Amygdala (tissue), 56 donors: ENCODE data around the gene PSMD2.
"Not testable (repeated sequence)": the region's sequence is repeated elsewhere in the genome, so short reads cannot be mapped to it uniquely, and the experiment has no call there.

Source experiments
- DNase-seq, 56 donors: peaks; one replicate each; lab custom pipeline; 2025; lab: John Stamatoyannopoulos, UW

Gene PSMD2

DNA sequence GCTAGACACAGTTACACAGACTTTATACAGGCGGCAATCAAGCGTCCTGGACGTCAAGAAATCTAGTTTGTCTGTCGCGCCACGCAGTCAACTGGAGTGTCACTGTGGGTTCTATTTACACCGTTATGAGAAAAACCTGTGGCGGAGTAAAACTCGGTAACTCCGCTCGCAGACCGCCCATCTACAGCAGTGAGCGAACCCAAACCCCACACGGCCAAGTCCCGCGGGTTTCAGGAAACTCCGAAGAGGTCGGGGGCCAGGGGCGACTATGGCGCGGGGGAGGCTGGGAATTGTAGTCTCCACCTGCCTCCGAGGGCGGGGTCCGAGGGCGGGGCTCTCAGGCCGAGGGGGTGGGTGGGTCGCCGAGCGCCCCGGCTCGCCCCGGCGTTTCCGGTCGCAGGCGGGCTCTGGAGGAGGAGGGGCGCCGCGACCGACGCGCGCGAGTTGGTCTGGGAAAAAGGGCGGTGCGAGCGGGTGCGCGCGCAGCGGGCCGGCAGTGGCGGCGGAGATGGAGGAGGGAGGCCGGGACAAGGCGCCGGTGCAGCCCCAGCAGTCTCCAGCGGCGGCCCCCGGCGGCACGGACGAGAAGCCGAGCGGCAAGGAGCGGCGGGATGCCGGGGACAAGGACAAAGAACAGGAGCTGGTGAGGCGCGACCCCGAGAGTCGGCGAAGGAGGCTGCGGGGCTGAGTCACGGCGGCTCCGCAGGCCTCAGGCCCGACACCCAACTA lies at the start of gene PSMD2:
Gene PSMD2, plus strand, starts transcription at position 483 of the 729 bp plus-strand sequence. Its CDS starts 26 bp downstream, at position 509.
- DNase-seq = peak; percentile 86 to 98 (median 95)

DNA sequence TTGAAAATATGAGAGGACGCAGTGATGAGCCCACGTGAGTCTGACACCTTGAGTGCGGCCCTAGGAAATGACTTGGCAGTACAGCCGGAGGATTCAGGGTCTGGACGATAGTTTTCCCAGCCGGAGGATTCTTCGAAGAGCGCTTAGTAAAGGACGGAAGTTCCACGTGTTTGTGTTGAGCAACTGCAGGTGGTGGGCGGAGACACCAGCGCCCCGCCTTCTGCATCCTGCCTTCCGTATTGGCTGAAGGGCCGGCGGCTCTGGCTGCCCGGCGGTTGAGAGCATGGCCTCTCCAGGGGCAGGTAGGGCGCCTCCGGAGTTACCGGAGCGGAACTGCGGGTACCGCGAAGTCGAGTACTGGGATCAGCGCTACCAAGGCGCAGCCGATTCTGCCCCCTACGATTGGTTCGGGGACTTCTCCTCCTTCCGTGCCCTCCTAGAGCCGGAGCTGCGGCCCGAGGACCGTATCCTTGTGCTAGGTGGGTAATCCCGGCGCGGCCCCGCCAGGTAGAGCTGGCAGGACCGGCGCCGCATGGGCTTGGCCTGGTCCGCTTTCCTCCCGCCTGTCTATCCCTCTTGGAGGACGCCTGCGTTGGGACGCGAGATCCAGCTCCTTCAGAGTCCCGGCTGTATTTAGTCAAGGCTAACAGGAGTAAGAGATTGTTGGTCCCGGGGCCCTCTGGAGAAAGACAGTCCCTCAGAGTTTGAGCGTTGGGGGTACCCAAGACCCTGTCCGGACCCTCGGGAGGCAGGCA lies 49.5 kb upstream of the PSMD2 start, which contains the start of gene EEF1AKMT4:
Gene EEF1AKMT4, plus strand, starts transcription at position 261 of the 755 bp plus-strand sequence. Its CDS starts 23 bp downstream, at position 284.
- DNase-seq = peak; percentile 28 to 95 (median 86)

DNA sequence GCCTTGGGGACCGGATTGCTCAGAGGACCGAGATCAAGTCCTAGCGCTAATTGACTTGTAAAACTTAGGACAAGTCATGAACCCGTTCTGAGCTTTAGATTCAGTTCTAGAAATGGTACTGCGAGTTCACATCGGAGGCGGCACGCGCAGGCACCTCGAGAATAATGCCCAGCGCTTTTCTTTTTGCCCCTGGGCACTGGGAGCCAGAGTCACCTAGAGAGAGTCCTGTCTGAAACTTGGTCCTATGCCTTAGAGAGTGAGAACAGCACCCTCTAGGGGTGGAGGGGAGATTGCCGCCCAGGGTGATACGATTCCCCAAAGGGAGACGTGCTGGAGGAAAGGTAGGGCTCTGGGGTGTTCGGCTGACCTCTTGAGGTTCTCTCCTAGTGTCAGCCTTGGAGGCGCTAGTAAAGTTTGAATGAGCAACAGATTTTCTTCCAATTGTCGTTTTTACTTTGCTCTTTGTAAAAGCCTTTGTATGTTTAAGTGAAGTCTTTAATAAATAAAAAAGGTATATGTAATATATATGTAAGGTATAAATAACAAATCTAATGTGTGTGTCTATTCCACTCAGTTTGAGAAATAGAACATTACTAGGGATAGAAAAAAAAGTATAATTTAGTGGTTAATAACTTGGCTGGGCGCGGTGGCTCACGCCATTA lies 48.7 kb upstream of the PSMD2 start:
- peak in 49 of 56 donors; percentile 12 to 88 (median 51) for DNase-seq

DNA sequence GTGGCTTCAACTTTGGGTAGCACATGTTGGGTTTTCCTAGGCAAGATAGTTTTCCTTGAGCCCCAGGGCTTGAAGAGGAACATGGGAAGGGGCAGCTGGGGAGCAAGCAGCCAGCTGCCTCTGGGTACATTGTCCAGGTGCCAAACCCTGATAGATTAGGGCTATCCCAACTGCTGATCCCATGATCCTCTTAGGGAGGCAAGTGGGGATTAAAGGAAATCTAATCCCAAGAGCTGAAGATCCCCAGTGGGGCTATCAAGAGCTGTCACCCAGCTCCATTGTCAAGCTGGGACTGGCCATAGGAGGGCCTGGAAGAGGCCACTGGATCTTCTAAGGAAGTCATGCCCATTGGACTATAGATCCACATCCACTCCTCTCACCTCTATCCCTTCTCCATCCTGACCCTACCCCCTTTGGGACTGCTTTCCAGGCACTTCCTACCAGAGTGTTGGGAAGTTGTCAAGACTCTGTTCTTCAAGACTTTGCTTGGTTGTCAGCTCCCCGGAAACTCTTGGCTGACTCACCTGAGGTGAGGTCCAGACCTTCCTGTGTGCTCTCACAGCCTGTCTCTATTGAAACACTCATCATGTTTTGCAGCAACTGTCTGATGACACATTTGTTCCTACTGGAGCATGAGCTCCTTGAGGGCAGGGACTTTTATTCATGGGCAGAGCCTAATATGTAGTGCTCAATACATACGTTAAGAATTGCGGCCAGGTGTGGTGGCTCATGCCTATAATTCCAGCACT lies 43.6 kb upstream of the PSMD2 start:
- DNase-seq = no peak

DNA sequence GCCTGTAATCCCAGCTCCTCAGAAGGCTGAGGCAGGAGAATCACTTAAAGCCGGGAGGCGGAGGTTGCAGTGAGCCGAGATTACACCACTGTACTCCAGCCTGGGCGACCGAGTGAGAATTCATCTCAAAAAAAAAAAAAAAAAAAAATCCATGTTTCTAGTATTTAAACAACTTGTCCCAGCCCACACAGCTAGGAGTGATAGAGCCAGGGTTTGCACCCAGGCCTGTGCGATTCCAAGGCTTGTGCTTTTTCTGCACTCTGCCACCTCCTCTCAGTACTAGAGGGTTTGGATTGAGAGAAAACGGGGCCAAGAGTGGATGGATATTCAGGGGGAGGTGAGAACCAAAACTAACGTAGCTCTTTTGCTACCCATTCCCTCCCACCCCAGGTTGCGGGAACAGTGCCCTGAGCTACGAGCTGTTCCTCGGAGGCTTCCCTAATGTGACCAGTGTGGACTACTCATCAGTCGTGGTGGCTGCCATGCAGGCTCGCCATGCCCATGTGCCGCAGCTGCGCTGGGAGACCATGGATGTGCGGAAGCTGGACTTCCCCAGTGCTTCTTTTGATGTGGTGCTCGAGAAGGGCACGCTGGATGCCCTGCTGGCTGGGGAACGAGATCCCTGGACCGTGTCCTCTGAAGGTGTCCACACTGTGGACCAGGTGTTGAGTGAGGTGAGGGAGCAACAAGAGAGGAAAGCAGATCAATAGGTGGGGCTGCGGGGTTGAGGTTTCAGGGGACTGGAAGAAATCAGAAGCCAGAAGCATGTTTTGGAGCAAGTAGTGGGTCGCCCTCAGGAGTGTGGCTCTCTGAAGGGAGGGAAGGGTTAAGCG lies 41.7 kb upstream of the PSMD2 start:
- no peak for DNase-seq

DNA sequence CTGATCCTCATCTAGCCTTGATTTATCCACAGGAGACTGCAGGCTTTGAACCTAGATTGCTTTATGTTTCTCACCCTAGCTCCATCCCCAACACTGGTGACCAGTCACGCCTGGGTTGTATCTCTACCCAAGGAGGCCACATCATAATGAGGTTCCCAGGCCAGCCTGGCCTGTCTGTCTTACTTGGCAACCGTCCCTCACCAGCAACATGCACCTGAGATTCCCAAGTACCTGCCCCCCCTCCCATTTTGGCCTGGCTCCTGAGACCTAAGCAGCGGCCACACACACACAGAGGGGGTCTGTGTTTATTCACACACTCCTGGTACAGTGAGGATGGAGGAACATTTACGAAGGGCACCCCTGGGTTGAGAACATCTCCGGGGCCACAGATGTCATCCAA lies 40.1 kb upstream of the PSMD2 start:
- DNase-seq = no peak

DNA sequence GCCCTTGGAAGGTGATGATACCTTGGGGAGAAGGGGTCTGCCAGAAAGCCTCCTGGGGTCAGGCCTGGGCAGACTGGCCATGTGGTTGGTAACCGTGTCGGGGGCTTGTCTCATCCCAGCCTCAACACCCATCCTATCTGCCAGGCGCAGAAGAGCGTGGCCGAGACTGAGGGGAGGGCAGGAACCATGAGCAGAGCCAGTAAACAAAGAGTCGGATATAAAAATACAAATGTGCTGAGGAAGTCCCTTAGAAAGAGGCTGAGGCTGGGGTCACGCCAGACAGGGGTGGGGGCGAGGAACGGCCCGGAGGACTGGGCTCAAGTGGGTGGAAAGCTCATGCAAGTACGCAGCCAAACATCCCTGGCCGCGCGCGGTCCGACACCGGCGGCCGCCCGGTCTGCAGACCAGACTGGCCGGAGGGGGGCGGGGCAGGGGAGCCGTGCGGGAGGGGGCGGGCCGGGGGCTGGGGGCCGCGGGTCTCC lies 39.6 kb upstream of the PSMD2 start:
- peak in 1 of 56 donors; percentile 21 for DNase-seq

DNA sequence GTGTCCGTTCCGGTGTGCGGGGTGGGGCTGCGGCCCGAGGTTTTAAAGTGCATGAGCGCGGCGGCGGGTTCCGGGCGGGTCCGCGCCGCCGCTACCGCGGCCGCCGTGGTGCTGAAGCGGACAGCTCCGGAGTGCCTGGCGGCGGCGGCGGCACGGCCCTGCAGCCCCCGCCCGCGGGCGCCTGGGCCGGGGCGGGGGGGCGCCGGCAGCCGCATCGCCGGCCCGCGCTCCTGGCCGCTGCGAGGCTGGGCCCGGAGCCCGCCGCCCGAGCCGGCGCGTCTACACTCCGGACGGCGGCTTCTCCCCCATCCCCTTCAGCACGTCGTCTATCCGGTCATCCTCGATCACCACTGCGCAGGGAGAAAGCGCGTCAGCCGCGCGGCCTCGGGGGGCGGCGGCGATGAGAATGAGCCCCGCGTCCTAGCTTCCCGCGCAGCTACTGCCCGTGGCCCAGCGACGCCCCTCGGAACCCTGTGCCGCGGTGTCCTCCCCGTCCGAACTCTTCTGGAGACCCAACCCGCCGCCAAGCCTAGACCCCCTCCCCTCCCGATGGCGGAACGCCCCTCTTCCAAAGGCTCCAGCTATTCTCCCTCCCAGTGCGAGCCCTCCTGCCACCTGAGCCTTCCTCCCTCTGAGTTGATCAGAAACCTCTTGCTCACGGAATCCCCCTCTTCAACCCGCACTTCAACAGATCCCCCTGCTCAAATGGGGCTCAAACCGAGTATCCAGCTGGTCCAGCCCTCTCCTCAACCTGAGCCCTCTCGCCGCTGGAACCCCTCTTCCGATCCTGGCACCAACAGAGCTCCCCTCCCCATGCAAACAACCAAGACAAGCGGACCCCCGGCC lies 38.9 kb upstream of the PSMD2 start:
- DNase-seq = peak in 10 of 56 donors; percentile 14 to 56 (median 22)

DNA sequence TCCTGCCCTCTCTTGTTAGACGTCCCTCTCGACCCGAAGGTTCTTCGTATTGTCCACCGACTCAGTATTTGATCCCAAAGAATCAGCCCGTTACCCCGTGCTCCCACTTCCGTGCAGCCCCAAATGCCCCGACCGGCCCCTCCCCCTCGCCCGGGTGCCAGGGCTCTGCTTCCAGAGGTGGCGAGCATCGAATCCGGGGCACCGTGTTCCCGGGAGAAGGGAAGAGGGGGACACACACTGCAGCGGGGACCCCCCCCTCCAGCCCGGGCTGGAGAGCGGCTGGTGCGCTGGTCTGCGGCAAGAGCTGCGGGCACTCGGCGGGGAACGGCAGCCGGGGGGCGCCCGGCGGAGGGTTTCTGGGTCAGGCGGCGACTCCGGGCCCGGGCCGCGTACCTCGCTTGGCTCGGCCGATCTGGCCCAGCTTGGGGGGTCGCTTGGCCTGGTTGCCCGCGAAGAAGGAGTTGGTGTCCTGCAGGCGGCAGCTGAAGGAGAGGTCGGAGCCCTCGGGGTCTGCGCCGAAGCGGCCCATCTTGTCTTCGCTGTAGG lies 38.2 kb upstream of the PSMD2 start:
- DNase-seq = peak in 1 of 56 donors; percentile 26

DNA sequence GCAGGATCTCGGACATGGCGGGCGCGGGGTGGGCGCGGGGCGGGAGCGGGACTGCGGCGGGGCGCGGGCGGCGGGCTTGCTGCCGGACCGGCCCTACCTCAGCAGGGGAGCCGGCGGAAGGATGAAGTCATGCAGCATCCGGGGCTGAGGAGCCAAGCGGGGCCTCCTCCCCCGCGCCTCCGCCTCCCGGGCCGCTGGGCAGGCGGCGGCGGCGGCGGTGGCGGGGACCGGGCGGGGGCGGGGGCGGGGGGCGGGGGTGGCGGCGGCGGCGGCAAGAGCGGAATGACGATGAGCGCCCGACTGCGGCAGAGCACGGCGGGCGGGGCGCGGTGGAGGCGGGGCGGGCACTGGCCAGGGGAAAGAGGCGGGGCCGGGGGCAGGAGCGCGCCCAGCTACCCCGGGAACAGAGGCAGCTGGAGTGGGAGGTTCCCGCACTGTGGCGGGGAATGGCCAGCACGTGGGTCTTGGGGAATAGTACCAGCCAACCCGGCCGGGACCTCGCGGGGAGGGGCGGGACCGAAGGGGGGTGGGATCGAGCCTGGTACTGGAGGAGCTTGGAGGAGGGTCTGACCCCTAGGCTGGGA lies 37.7 kb upstream of the PSMD2 start, which contains the start of gene CAMK2N2:
Gene CAMK2N2, minus strand, starts transcription at position 284 of the 584 bp plus-strand sequence. Its CDS starts 268 bp downstream, at position 16.
- DNase-seq = peak in 39 of 56 donors; percentile 8 to 74 (median 42)

DNA sequence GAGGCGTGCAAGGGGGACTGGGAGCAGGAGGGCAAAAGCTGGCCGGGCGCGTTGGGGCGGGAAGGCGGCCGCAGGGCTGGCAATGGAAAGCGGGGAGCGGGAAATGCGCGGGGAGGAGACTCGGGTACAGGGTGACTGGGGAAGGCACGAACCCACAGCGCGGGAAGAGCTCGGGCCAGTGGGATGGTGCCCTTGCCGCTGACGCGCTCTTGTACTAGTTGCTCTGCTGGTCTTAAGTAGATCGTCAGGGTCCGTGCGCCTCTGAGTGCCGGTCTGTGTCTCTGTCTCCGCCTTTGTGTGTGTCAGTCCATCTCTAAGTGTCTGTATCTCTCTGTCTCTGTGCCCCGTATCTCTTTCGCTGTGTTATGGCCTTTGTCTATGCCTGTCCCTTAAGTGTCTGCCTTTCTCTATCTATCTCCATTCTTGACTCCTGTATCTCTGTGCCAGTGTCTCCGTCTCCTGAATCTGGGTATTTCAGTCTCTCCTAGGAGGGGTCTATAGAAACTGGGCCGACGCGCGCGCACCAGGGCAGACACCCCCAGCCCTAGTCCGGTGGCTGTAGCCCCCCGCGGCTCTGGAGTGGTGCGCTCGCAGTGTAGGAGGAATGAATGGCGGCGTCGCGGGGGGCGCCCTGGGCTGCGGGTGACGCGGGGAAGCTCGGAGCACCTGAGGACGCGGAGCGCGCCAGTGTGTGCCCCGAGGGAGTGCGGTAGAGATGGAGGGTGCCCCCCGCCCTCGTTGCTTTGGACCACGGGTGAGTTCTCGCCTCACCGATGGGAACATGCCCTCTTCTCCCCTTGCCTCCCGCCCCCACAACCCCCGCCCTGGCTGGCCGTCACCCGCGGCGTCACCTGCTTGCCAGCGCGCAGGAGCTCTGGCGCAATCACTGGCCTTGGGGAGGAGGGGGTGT lies 36.9 kb upstream of the PSMD2 start:
- no peak for DNase-seq

DNA sequence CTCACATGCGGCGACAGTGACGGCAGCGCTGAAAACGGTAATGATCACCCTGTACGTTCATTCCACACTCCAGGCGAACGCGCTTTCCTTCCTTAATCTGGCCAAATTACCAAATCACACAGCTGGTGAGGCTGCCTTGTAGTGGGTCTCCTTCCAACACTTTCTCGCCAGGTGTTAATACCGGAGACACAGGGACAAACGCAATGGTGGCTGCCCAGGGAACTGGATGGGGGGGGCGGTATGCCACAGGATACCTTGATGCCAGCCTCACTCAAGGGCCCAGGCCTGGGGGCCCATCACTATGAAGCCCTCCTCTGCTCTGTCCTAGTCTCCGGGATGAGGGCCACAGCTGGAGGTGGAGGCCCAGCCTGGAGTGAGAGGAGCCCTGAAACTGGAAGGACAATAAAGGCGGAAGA lies 36.3 kb upstream of the PSMD2 start:
- no peak for DNase-seq

DNA sequence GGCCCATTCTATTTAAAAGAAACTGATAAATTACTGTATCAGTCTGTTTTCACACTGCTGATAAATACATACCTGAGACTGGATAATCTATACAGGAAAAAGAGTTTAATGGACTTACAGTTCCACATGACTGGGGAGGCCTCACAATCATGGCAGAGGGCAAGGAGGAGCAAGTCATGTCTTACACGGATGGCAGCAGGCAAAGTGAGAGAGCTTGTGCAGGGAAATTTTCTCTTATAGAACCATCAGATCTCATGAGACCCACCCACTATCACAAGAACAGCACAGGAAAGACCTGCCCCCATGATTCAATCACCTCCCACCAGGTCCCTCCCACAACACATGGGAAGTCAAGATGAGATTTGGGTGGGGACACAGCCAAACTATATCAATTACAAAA lies 31.8 kb upstream of the PSMD2 start:
- DNase-seq = not testable (repeated sequence)

DNA sequence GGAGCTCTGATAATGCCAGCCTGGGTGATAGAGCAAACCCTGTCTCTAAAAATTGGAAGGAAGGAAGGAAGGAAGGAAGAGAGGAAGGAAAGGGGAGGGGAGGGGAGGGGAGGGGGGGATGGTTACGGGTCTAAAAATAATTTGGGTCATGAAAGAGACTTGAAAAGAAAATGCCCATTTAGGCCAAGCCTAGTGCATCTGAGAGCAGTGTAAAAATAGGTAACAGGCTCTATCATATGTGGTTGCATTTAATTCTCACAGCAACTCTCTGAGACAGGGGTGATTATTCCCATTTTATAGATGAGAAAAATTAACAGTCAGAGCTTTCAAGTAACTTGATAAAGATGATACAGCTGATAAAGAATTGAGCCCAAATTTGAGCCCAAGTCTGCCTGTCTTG lies 26.8 kb upstream of the PSMD2 start:
- no peak for DNase-seq

DNA sequence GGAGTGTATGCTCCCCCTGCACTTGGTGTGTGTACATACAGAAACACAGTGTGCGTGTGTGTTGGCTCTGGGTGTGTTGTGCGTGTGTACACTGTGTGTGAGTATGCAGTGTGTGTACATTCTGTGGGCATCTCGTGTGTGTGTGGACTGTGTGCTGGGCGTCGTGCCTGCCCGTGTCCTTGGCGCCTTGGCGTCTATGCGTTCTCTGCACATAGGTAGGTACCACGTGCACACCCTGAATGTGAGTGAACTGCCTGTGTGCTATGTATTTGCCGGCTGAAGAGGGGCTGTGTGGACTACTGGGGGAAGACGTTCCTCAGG lies 23.7 kb upstream of the PSMD2 start:
- no peak for DNase-seq
